GM18498 (cell line): ENCODE results near the gene PEPD.

ENCODE experiments used
- ATAC-seq: cut with Tn5 transposase; IDR thresholded peaks from one replicate; pipeline ENCODE4 v1.9.1; 2021; ENCODE audit warnings: mild to moderate bottlenecking, moderate library complexity; ENCODE audit not compliant: unreplicated experiment

PEPD gene

GRCh38 chr19:33343301-33343700 is 178.3 kb downstream of the PEPD start:
- ATAC-seq, result no peak

- no peak for ATAC-seq
Observed at GRCh38 chr19:33340991-33341390, 180.6 kb downstream of the PEPD start.

GRCh38 chr19:33339016-33339984 is 182.3 kb downstream of the PEPD start:
- no peak for ATAC-seq
